GM21786 (cell line): ENCODE data around the gene INPP4B.
A peak's percentile ranks its signal among the peaks of the same experiment; 100 is the strongest.
"Not testable (repeated sequence)": the region's sequence is repeated elsewhere in the genome, so short reads cannot be mapped to it uniquely, and the experiment has no call there.

Source experiments
- ATAC-seq: cut with Tn5 transposase; IDR thresholded peaks from one replicate; pipeline ENCODE4 v1.9.1; 2021; ENCODE audit not compliant: unreplicated experiment

INPP4B gene

GRCh38 chr4:142420311-142421095 lies 425.6 kb downstream of the INPP4B start:
- ATAC-seq = no peak

- ATAC-seq = no peak
Measured at GRCh38 chr4:142419712-142420111, 426.4 kb downstream of the INPP4B start.

- ATAC-seq = no peak
Measured at GRCh38 chr4:142418697-142419096, 427.4 kb downstream of the INPP4B start.

GRCh38 chr4:142416711-142417275 lies 429.3 kb downstream of the INPP4B start:
- no peak for ATAC-seq

GRCh38 chr4:142416121-142416520 lies 430.0 kb downstream of the INPP4B start:
- ATAC-seq = no peak

GRCh38 chr4:142414366-142414990 lies 431.6 kb downstream of the INPP4B start:
- ATAC-seq = no peak

GRCh38 chr4:142413485-142413884 lies 432.6 kb downstream of the INPP4B start:
- no peak for ATAC-seq

GRCh38 chr4:142411993-142412392 lies 434.1 kb downstream of the INPP4B start:
- ATAC-seq = no peak

- ATAC-seq = no peak
Measured at GRCh38 chr4:142408003-142408441, 438.1 kb downstream of the INPP4B start.

- no peak for ATAC-seq
Measured at GRCh38 chr4:142407596-142407995, 438.5 kb downstream of the INPP4B start.

GRCh38 chr4:142406917-142407501 lies 439.1 kb downstream of the INPP4B start:
- ATAC-seq = no peak

- ATAC-seq = no peak
Measured at GRCh38 chr4:142406499-142406835, 439.6 kb downstream of the INPP4B start.

GRCh38 chr4:142405695-142406498 lies 440.2 kb downstream of the INPP4B start:
- ATAC-seq = peak; percentile 30

GRCh38 chr4:142405021-142405694 lies 440.9 kb downstream of the INPP4B start:
- peak; percentile 57 for ATAC-seq

GRCh38 chr4:142404191-142404611 lies 441.9 kb downstream of the INPP4B start:
- no peak for ATAC-seq

- ATAC-seq = no peak
Measured at GRCh38 chr4:142402900-142403299, 443.2 kb downstream of the INPP4B start.

GRCh38 chr4:142402156-142402555 lies 443.9 kb downstream of the INPP4B start:
- ATAC-seq = no peak

- not testable (repeated sequence) for ATAC-seq
Measured at GRCh38 chr4:142397364-142397991, 448.6 kb downstream of the INPP4B start.

GRCh38 chr4:142396279-142396678 lies 449.8 kb downstream of the INPP4B start:
- no peak for ATAC-seq

- ATAC-seq = no peak
Measured at GRCh38 chr4:142393127-142393526, 453.0 kb downstream of the INPP4B start.
